ENCODE measurements around the gene NPM3. TPM values are rescaled to one million over a fixed set of nuclear protein-coding genes. Genes with fewer than 3 reads are reported as not detected.

NPM3 gene
- total and polyA plus RNA-seq, 2 of the 13 experiments (the other 11 are each of a cell fraction or from before 2014, with no cell fraction given), result 47.6 to 129 TPM

- TF ChIP-seq TSC22D2 (CRISPR knock-in tag; IDR thresholded peaks at IDR 0.05; ENCODE audit: borderline replicate concordance) (peak; percentile 38; the same call in 1 of the 2 replicates), ZNF317 (CRISPR knock-in tag; IDR thresholded peaks at IDR 0.05) (peak; percentile 41; the same call in 1 of the 2 replicates), ZBTB21 (CRISPR knock-in tag; IDR thresholded peaks at IDR 0.05) (0 out of 2 replicates have a peak, but pooled peaks have one; percentile 36), SALL1 (CRISPR knock-in tag; IDR thresholded peaks at IDR 0.05) (peak; percentile 50; the same call in 1 of the 2 replicates), ARNT2 (CRISPR knock-in tag; IDR thresholded peaks at IDR 0.05; ENCODE audit: low read depth) (peak; percentile 66; the same call in 1 of the 2 replicates), HMGXB4 (CRISPR knock-in tag; IDR thresholded peaks at IDR 0.05; ENCODE audit: borderline replicate concordance in 1 of 2, low read depth in 1 of 2) (no peak), ZMAT5 (CRISPR knock-in tag; IDR thresholded peaks at IDR 0.05; ENCODE audit: borderline replicate concordance, low read depth) (no peak), POLR2AphosphoS5 (IDR thresholded peaks at IDR 0.05; ENCODE audit: low read depth, low read length) (0 out of 2 replicates have a peak, but pooled peaks have one; percentile 20), ZNF274 (CRISPR knock-in tag; IDR thresholded peaks at IDR 0.05) (no peak; the same call in 1 of the 2 replicates), ARNT (IDR thresholded peaks at IDR 0.05) (no peak), NFKB2 (CRISPR knock-in tag; IDR thresholded peaks at IDR 0.05; ENCODE audit: borderline replicate concordance) (0 out of 2 replicates have a peak, but pooled peaks have one; percentile 23), DMAP1 (CRISPR knock-in tag; IDR thresholded peaks at IDR 0.05) (no peak), ZNF337 (CRISPR knock-in tag; IDR thresholded peaks at IDR 0.05; ENCODE audit: borderline replicate concordance, low read depth) (0 out of 2 replicates have a peak, but pooled peaks have one; percentile 26), ZKSCAN1 (IDR thresholded peaks at IDR 0.05; ENCODE audit: low read length) (no peak), ZFP91 (CRISPR knock-in tag; IDR thresholded peaks at IDR 0.05; ENCODE audit: borderline replicate concordance) (peak; percentile 98; the same call in 1 of the 2 replicates), MEF2D (CRISPR knock-in tag; IDR thresholded peaks at IDR 0.05) (no peak)
- TF ChIP-seq, protein P1, sequence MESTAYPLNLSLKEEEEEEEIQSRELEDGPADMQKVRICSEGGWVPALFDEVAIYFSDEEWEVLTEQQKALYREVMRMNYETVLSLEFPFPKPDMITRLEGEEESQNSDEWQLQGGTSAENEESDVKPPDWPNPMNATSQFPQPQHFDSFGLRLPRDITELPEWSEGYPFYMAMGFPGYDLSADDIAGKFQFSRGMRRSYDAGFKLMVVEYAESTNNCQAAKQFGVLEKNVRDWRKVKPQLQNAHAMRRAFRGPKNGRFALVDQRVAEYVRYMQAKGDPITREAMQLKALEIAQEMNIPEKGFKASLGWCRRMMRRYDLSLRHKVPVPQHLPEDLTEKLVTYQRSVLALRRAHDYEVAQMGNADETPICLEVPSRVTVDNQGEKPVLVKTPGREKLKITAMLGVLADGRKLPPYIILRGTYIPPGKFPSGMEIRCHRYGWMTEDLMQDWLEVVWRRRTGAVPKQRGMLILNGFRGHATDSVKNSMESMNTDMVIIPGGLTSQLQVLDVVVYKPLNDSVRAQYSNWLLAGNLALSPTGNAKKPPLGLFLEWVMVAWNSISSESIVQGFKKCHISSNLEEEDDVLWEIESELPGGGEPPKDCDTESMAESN (CRISPR knock-in tag; conservative IDR thresholded peaks at IDR 0.05), result 0 out of 2 replicates have a peak, but pooled peaks have one; percentile 53
- TF ChIP-seq, protein P2, sequence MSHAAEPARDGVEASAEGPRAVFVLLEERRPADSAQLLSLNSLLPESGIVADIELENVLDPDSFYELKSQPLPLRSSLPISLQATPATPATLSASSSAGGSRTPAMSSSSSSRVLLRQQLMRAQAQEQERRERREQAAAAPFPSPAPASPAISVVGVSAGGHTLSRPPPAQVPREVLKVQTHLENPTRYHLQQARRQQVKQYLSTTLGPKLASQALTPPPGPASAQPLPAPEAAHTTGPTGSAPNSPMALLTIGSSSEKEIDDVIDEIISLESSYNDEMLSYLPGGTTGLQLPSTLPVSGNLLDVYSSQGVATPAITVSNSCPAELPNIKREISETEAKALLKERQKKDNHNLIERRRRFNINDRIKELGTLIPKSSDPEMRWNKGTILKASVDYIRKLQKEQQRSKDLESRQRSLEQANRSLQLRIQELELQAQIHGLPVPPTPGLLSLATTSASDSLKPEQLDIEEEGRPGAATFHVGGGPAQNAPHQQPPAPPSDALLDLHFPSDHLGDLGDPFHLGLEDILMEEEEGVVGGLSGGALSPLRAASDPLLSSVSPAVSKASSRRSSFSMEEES (CRISPR knock-in tag; IDR thresholded peaks at IDR 0.05), result no peak
Measured at GRCh38 chr10:101818872-101819633, 35.8 kb upstream of the NPM3 start (continued).

Data from HepG2 (cell line).